Loucy (cell line): ENCODE data around the gene ZDHHC7.

Source experiments
- H2AFZ ChIP-seq: fragments of 200-600 bp; sonication (generic); 2 replicates; pipeline ENCODE4 v1.6.0; 2016; ENCODE audit warnings: antibody characterized with exemption, mild to moderate bottlenecking, low read length, moderate library complexity
- H3F3A ChIP-seq: fragments of 200-600 bp; 2 replicates; pipeline ENCODE4 v1.6.0; 2016; ENCODE audit warnings: antibody characterized with exemption, low read depth, mild to moderate bottlenecking
- H3K27me3 ChIP-seq: fragments of 200-600 bp; sonication (generic); 2 replicates; pipeline ENCODE4 v1.6.1; 2014; ENCODE audit warnings: low read length, mild to moderate bottlenecking; ENCODE audit not compliant: insufficient read depth, poor library complexity, severe bottlenecking
- H3K36me3 ChIP-seq: fragments of 200-600 bp; sonication (generic); 2 replicates; pipeline ENCODE4 v1.6.1; 2016; ENCODE audit warnings: low read length; ENCODE audit not compliant: insufficient read depth
- H3K4me1 ChIP-seq: fragments of 200-600 bp; sonication (generic); 2 replicates; pipeline ENCODE4 v1.5.1; 2014; ENCODE audit warnings: low read length, mild to moderate bottlenecking; ENCODE audit not compliant: insufficient read depth, poor library complexity, severe bottlenecking
- H3K4me2 ChIP-seq: fragments of 200-600 bp; sonication (generic); 2 replicates; pipeline ENCODE4 v1.6.0; 2014; ENCODE audit warnings: antibody characterized with exemption, low read length, low read depth, mild to moderate bottlenecking; ENCODE audit not compliant: poor library complexity, severe bottlenecking
- H3K4me3 ChIP-seq: fragments of 200-600 bp; sonication (generic); 2 replicates; pipeline ENCODE4 v1.5.1; 2014; ENCODE audit warnings: low read length, mild to moderate bottlenecking, mixed read lengths; ENCODE audit not compliant: poor library complexity, severe bottlenecking
- H3K79me2 ChIP-seq: fragments of 200-600 bp; sonication (generic); 2 replicates; pipeline ENCODE4 v1.6.1; 2014; ENCODE audit warnings: low read length; ENCODE audit not compliant: insufficient read depth
- H3K9ac ChIP-seq: fragments of 200-600 bp; sonication (generic); 2 replicates; pipeline ENCODE4 v1.6.0; 2014; ENCODE audit warnings: mild to moderate bottlenecking, low read depth, low read length, moderate library complexity; ENCODE audit not compliant: poor library complexity, severe bottlenecking
- H3K9me2 ChIP-seq: fragments of 200-600 bp; sonication (generic); replicated peaks from 2 replicates; pipeline ENCODE4 v1.6.1; 2016; ENCODE audit warnings: low read depth, low read length, mixed read lengths
- H3K9me3 ChIP-seq: fragments of 200-600 bp; sonication (generic); 2 replicates; pipeline ENCODE4 v1.6.1; 2014; ENCODE audit warnings: mild to moderate bottlenecking, antibody characterized with exemption, low read length, low read depth; ENCODE audit not compliant: insufficient read depth
- H4K20me1 ChIP-seq: fragments of 200-600 bp; sonication (generic); 2 replicates; pipeline ENCODE4 v1.6.0; 2014; ENCODE audit warnings: antibody characterized with exemption, low read length, mild to moderate bottlenecking; ENCODE audit not compliant: insufficient read depth, poor library complexity, severe bottlenecking
- CTCF ChIP-seq: fragments of 200-600 bp; sonication (generic); conservative IDR thresholded peaks from 2 replicates; pipeline ENCODE4 v1.5.1; 2014; ENCODE audit warnings: mild to moderate bottlenecking, antibody characterized with exemption, low read length
- EZH2phosphoT487 ChIP-seq: fragments of 200-600 bp; IDR thresholded peaks from 2 replicates; pipeline ENCODE4 v1.6.1; 2018; ENCODE audit warnings: antibody characterized with exemption, mild to moderate bottlenecking, moderate library complexity, borderline replicate concordance

Gene ZDHHC7

GRCh38 chr16:84931506-84931905, 79.8 kb downstream of the ZDHHC7 start:
- Histone ChIP-seq H3K9me3 (no peaks in the 10 kb centered on the region), H3K4me1 (no peaks in the 10 kb centered on the region), H4K20me1 (no peaks in the 10 kb centered on the region), H3K4me2 (no peak overlapping the region), H3K79me2 (no peaks in the 10 kb centered on the region), H3K9me2 (no peaks in the 10 kb centered on the region), H3K9ac (no peak overlapping the region), H3K27me3 (no peaks in the 10 kb centered on the region), H3K4me3 (no peak overlapping the region), H3F3A (no peaks in the 10 kb centered on the region), H2AFZ (no peak overlapping the region), H3K36me3 (no peaks in the 10 kb centered on the region)
- no peak for TF ChIP-seq CTCF
- no peak for TF ChIP-seq EZH2phosphoT487

GRCh38 chr16:84931107-84931494, 80.2 kb downstream of the ZDHHC7 start:
- Histone ChIP-seq H3K9ac (no peak overlapping the region), H3K4me1 (no peaks in the 10 kb centered on the region), H4K20me1 (no peaks in the 10 kb centered on the region), H3K4me2 (no peak overlapping the region), H3K9me2 (no peaks in the 10 kb centered on the region), H3K79me2 (no peaks in the 10 kb centered on the region), H3K27me3 (no peaks in the 10 kb centered on the region), H3K36me3 (no peaks in the 10 kb centered on the region), H3K4me3 (no peak overlapping the region), H3F3A (no peaks in the 10 kb centered on the region), H2AFZ (no peak overlapping the region), H3K9me3 (no peaks in the 10 kb centered on the region)
- TF ChIP-seq CTCF: no peak

- H2AFZ ChIP-seq: no peak overlapping the region
- no peak for TF ChIP-seq CTCF
- TF ChIP-seq EZH2phosphoT487: no peak
- H3K9me3 ChIP-seq: no peaks in the 10 kb centered on the region
- H3F3A ChIP-seq: no peaks in the 10 kb centered on the region
- H3K79me2 ChIP-seq: no peaks in the 10 kb centered on the region
- no peak overlapping the region for H3K4me2 ChIP-seq
- H3K9me2 ChIP-seq: no peaks in the 10 kb centered on the region
- no peaks in the 10 kb centered on the region for H3K4me1 ChIP-seq
- no peaks in the 10 kb centered on the region for H4K20me1 ChIP-seq
- H3K4me3 ChIP-seq: no peak overlapping the region
- H3K9ac ChIP-seq: no peak overlapping the region
- no peaks in the 10 kb centered on the region for H3K36me3 ChIP-seq
- no peaks in the 10 kb centered on the region for H3K27me3 ChIP-seq
Measured at GRCh38 chr16:84930298-84931106, 80.8 kb downstream of the ZDHHC7 start.
